ENCODE results near the gene ARAP2.

Gene ARAP2

GRCh38 chr4:36173905-36174304 is 70.4 kb downstream of the ARAP2 start:
- Histone ChIP-seq H3K27me3 (replicated peaks in 2 of 5; ENCODE audit: control insufficient read depth in 4 of 5, insufficient read depth in 5 of 5, low read length in 4 of 5) (no peaks in the 10 kb centered on the region), H3K36me3 (ENCODE audit: control insufficient read depth in 4 of 4, insufficient read depth in 4 of 4, low read length in 3 of 4) (peaks cover 2 to 22% (median 12%) of the 10 kb centered on the region in 4 experiments), H3K27ac (ENCODE audit: insufficient read depth in 1 of 2, low read depth in 1 of 2, low read length in 2 of 2, poor library complexity in 1 of 2, severe bottlenecking in 2 of 2) (no peak overlapping the region), H3K9me3 (ENCODE audit: control extremely low read depth in 1 of 5, control insufficient read depth in 4 of 5, insufficient read depth in 2 of 5, low read depth in 1 of 5, low read length in 4 of 5) (no peaks in the 10 kb centered on the region), H3K4me3 (ENCODE audit: control insufficient read depth in 1 of 7, extremely low read depth in 1 of 7, insufficient read depth in 4 of 7, low read depth in 2 of 7, low read length in 6 of 7) (no peak overlapping the region), H3K4me1 (ENCODE audit: control extremely low read depth in 1 of 4, control insufficient read depth in 4 of 4, insufficient read depth in 4 of 4, low read length in 3 of 4) (no peaks in the 10 kb centered on the region)
- ChIA-PET POLR2A (no interaction called here), CTCF (no interaction called here)
- no peak for DNase-seq

- CTCF ChIA-PET = no interaction called here
- 100% methylated on average over 1 of the region's 2 CpGs for WGBS (ENCODE audit: insufficient coverage)
- no peak overlapping the region for H3K4me3 ChIP-seq (ENCODE audit: control insufficient read depth in 1 of 7, extremely low read depth in 1 of 7, insufficient read depth in 4 of 7, low read depth in 2 of 7, low read length in 6 of 7)
Measured at GRCh38 chr4:36172656-36173055, 71.7 kb downstream of the ARAP2 start.

GRCh38 chr4:36168127-36168878 is 76.0 kb downstream of the ARAP2 start:
- no peaks in the 10 kb centered on the region for H3K9me3 ChIP-seq (ENCODE audit: control extremely low read depth in 1 of 5, control insufficient read depth in 4 of 5, insufficient read depth in 2 of 5, low read depth in 1 of 5, low read length in 4 of 5)
- H3K27me3 ChIP-seq (replicated peaks in 2 of 5; ENCODE audit: control insufficient read depth in 4 of 5, insufficient read depth in 5 of 5, low read length in 4 of 5) = no peaks in the 10 kb centered on the region
- H3K36me3 ChIP-seq (ENCODE audit: control insufficient read depth in 4 of 4, insufficient read depth in 4 of 4, low read length in 3 of 4) = peaks cover 5 to 18% (median 10%) of the 10 kb centered on the region in 4 experiments
- H3K4me3 ChIP-seq (ENCODE audit: control insufficient read depth in 1 of 7, extremely low read depth in 1 of 7, insufficient read depth in 4 of 7, low read depth in 2 of 7, low read length in 6 of 7) = no peak overlapping the region
- CTCF ChIA-PET = interaction anchor here (1.3 kb wide), 1 partner anchor 10 kb away, joined by 5 read pairs; no protein-coding TSS in a partner anchor
- no CpG with 5 or more reads among the region's 6 CpGs for WGBS (ENCODE audit: insufficient coverage)
- POLR2A ChIA-PET = no interaction called here
- DNase-seq = no peak
- no peaks in the 10 kb centered on the region for H3K4me1 ChIP-seq (ENCODE audit: control extremely low read depth in 1 of 4, control insufficient read depth in 4 of 4, insufficient read depth in 4 of 4, low read length in 3 of 4)
- H3K27ac ChIP-seq (ENCODE audit: insufficient read depth in 1 of 2, low read depth in 1 of 2, low read length in 2 of 2, poor library complexity in 1 of 2, severe bottlenecking in 2 of 2) = no peak overlapping the region

More at GRCh38 chr4:36172656-36173055, 71.7 kb downstream of the ARAP2 start:
- H3K36me3 ChIP-seq (ENCODE audit: control insufficient read depth in 4 of 4, insufficient read depth in 4 of 4, low read length in 3 of 4) = peaks cover 0 to 13% (median 10%) of the 10 kb centered on the region in 4 experiments
- POLR2A ChIA-PET = no interaction called here
- H3K4me1 ChIP-seq (ENCODE audit: control extremely low read depth in 1 of 4, control insufficient read depth in 4 of 4, insufficient read depth in 4 of 4, low read length in 3 of 4) = no peaks in the 10 kb centered on the region
- H3K27me3 ChIP-seq (replicated peaks in 2 of 5; ENCODE audit: control insufficient read depth in 4 of 5, insufficient read depth in 5 of 5, low read length in 4 of 5) = no peaks in the 10 kb centered on the region
- no peak overlapping the region for H3K27ac ChIP-seq (ENCODE audit: insufficient read depth in 1 of 2, low read depth in 1 of 2, low read length in 2 of 2, poor library complexity in 1 of 2, severe bottlenecking in 2 of 2)
- DNase-seq = no peak
- H3K9me3 ChIP-seq (ENCODE audit: control extremely low read depth in 1 of 5, control insufficient read depth in 4 of 5, insufficient read depth in 2 of 5, low read depth in 1 of 5, low read length in 4 of 5) = no peaks in the 10 kb centered on the region

- Histone ChIP-seq H3K27ac (ENCODE audit: insufficient read depth in 1 of 2, low read depth in 1 of 2, low read length in 2 of 2, poor library complexity in 1 of 2, severe bottlenecking in 2 of 2) (no peak overlapping the region), H3K4me1 (ENCODE audit: control extremely low read depth in 1 of 4, control insufficient read depth in 4 of 4, insufficient read depth in 4 of 4, low read length in 3 of 4) (no peaks in the 10 kb centered on the region), H3K9me3 (ENCODE audit: control extremely low read depth in 1 of 5, control insufficient read depth in 4 of 5, insufficient read depth in 2 of 5, low read depth in 1 of 5, low read length in 4 of 5) (no peaks in the 10 kb centered on the region), H3K36me3 (ENCODE audit: control insufficient read depth in 4 of 4, insufficient read depth in 4 of 4, low read length in 3 of 4) (peaks cover 4 to 35% (median 13%) of the 10 kb centered on the region in 4 experiments), H3K4me3 (ENCODE audit: control insufficient read depth in 1 of 7, extremely low read depth in 1 of 7, insufficient read depth in 4 of 7, low read depth in 2 of 7, low read length in 6 of 7) (no peak overlapping the region), H3K27me3 (replicated peaks in 2 of 5; ENCODE audit: control insufficient read depth in 4 of 5, insufficient read depth in 5 of 5, low read length in 4 of 5) (no peaks in the 10 kb centered on the region)
- no CpG with 5 or more reads among the region's 2 CpGs for WGBS (ENCODE audit: insufficient coverage)
- no peak for DNase-seq
- CTCF ChIA-PET = no interaction called here
- POLR2A ChIA-PET = no interaction called here
Measured at GRCh38 chr4:36165631-36166005, 78.7 kb downstream of the ARAP2 start.

- POLR2A ChIA-PET = no interaction called here
- Histone ChIP-seq H3K9me3 (ENCODE audit: control extremely low read depth in 1 of 5, control insufficient read depth in 4 of 5, insufficient read depth in 2 of 5, low read depth in 1 of 5, low read length in 4 of 5) (no peaks in the 10 kb centered on the region), H3K27ac (ENCODE audit: insufficient read depth in 1 of 2, low read depth in 1 of 2, low read length in 2 of 2, poor library complexity in 1 of 2, severe bottlenecking in 2 of 2) (no peak overlapping the region), H3K4me1 (ENCODE audit: control extremely low read depth in 1 of 4, control insufficient read depth in 4 of 4, insufficient read depth in 4 of 4, low read length in 3 of 4) (no peaks in the 10 kb centered on the region), H3K36me3 (ENCODE audit: control insufficient read depth in 4 of 4, insufficient read depth in 4 of 4, low read length in 3 of 4) (peaks cover 5 to 36% (median 13%) of the 10 kb centered on the region in 4 experiments), H3K27me3 (replicated peaks in 2 of 5; ENCODE audit: control insufficient read depth in 4 of 5, insufficient read depth in 5 of 5, low read length in 4 of 5) (no peaks in the 10 kb centered on the region), H3K4me3 (ENCODE audit: control insufficient read depth in 1 of 7, extremely low read depth in 1 of 7, insufficient read depth in 4 of 7, low read depth in 2 of 7, low read length in 6 of 7) (no peak overlapping the region)
- CTCF ChIA-PET = no interaction called here
- no peak for DNase-seq
- 93% methylated on average over 4 of the region's 4 CpGs for WGBS (ENCODE audit: insufficient coverage)
Measured at GRCh38 chr4:36164900-36165630, 79.2 kb downstream of the ARAP2 start.

- DNase-seq = no peak
- WGBS (ENCODE audit: insufficient coverage) = 100% methylated on average over 2 of the region's 3 CpGs
- H3K4me1 ChIP-seq (ENCODE audit: control extremely low read depth in 1 of 4, control insufficient read depth in 4 of 4, insufficient read depth in 4 of 4, low read length in 3 of 4) = no peaks in the 10 kb centered on the region
- H3K27ac ChIP-seq (ENCODE audit: insufficient read depth in 1 of 2, low read depth in 1 of 2, low read length in 2 of 2, poor library complexity in 1 of 2, severe bottlenecking in 2 of 2) = no peak overlapping the region
- H3K27me3 ChIP-seq (replicated peaks in 2 of 5; ENCODE audit: control insufficient read depth in 4 of 5, insufficient read depth in 5 of 5, low read length in 4 of 5) = no peaks in the 10 kb centered on the region
- no peak overlapping the region for H3K4me3 ChIP-seq (ENCODE audit: control insufficient read depth in 1 of 7, extremely low read depth in 1 of 7, insufficient read depth in 4 of 7, low read depth in 2 of 7, low read length in 6 of 7)
- POLR2A ChIA-PET = no interaction called here
- H3K36me3 ChIP-seq (ENCODE audit: control insufficient read depth in 4 of 4, insufficient read depth in 4 of 4, low read length in 3 of 4) = peaks cover 8 to 51% (median 18%) of the 10 kb centered on the region in 4 experiments
- no peaks in the 10 kb centered on the region for H3K9me3 ChIP-seq (ENCODE audit: control extremely low read depth in 1 of 5, control insufficient read depth in 4 of 5, insufficient read depth in 2 of 5, low read depth in 1 of 5, low read length in 4 of 5)
- CTCF ChIA-PET = no interaction called here
Measured at GRCh38 chr4:36163198-36163597, 81.1 kb downstream of the ARAP2 start.

- Histone ChIP-seq H3K9me3 (ENCODE audit: control extremely low read depth in 1 of 5, control insufficient read depth in 4 of 5, insufficient read depth in 2 of 5, low read depth in 1 of 5, low read length in 4 of 5) (no peaks in the 10 kb centered on the region), H3K27me3 (replicated peaks in 2 of 5; ENCODE audit: control insufficient read depth in 4 of 5, insufficient read depth in 5 of 5, low read length in 4 of 5) (no peaks in the 10 kb centered on the region), H3K4me1 (ENCODE audit: control extremely low read depth in 1 of 4, control insufficient read depth in 4 of 4, insufficient read depth in 4 of 4, low read length in 3 of 4) (no peaks in the 10 kb centered on the region), H3K27ac (ENCODE audit: insufficient read depth in 1 of 2, low read depth in 1 of 2, low read length in 2 of 2, poor library complexity in 1 of 2, severe bottlenecking in 2 of 2) (no peak overlapping the region), H3K4me3 (ENCODE audit: control insufficient read depth in 1 of 7, extremely low read depth in 1 of 7, insufficient read depth in 4 of 7, low read depth in 2 of 7, low read length in 6 of 7) (no peak overlapping the region), H3K36me3 (ENCODE audit: control insufficient read depth in 4 of 4, insufficient read depth in 4 of 4, low read length in 3 of 4) (peaks cover 9 to 56% (median 15%) of the 10 kb centered on the region in 4 experiments)
- CTCF ChIA-PET = interaction anchor here (1.0 to 1.3 kb wide), 2 partner anchors 89 to 240 kb away, joined by 3 read pairs; no protein-coding TSS in a partner anchor
- DNase-seq = no peak
- POLR2A ChIA-PET = no interaction called here
- WGBS (ENCODE audit: insufficient coverage) = 93% methylated on average over 4 of the region's 5 CpGs
Measured at GRCh38 chr4:36159208-36159607, 85.1 kb downstream of the ARAP2 start.
